A673 (cell line): ENCODE data around the gene WDR55. TPM values are rescaled to one million over a fixed set of nuclear protein-coding genes. Genes with fewer than 3 reads are reported as not detected.
A peak's percentile ranks its signal among the peaks of the same experiment; 100 is the strongest.
"Not testable (repeated sequence)": the region's sequence is repeated elsewhere in the genome, so short reads cannot be mapped to it uniquely, and the experiment has no call there.

ENCODE experiments used
- BruUV-seq: library from RNA; stranded (reverse); fragments of 400-500 nt; replicated peaks from 2 replicates; lab custom pipeline; 2021; lab: Mats Ljungman, UMichigan
- CTCF ChIA-PET: fragments of 300-600 bp; sonication (Branson Sonifier 250); formaldehyde crosslinking; loops from one replicate; lab custom pipeline; 2022; ENCODE audit warnings: antibody characterized with exemption; lab: Charles Lee
- POLR2A ChIA-PET: fragments of 300-600 bp; sonication (Branson Sonifier 250); formaldehyde crosslinking; loops from one replicate; lab custom pipeline; 2022; ENCODE audit warnings: antibody characterized with exemption; ENCODE audit not compliant: low non-redundant PET; lab: Charles Lee
- DNase-seq: peaks from one replicate; pipeline ENCODE4 v3.0.0-alpha.2; 2015; ENCODE audit warnings: low spot score
- H3K27ac ChIP-seq: fragments of 200-600 bp; sonication (generic); 2 replicates; pipeline ENCODE4 v1.5.1; 2016; ENCODE audit warnings: mixed run types, low read depth, mild to moderate bottlenecking, mixed read lengths, antibody characterized with exemption, low read length; ENCODE audit not compliant: poor library complexity, severe bottlenecking
- H3K27me3 ChIP-seq: fragments of 200-600 bp; sonication (generic); replicated peaks from 2 replicates; pipeline ENCODE4 v1.6.1; 2017; ENCODE audit warnings: mixed run types, low read depth, mild to moderate bottlenecking, mixed read lengths, antibody characterized with exemption, low read length; ENCODE audit not compliant: insufficient read depth, poor library complexity
- H3K36me3 ChIP-seq: fragments of 200-600 bp; sonication (generic); 2 replicates; pipeline ENCODE4 v1.6.1; 2016; ENCODE audit warnings: mixed run types, mild to moderate bottlenecking, mixed read lengths, antibody characterized with exemption, low read length; ENCODE audit not compliant: insufficient read depth, poor library complexity, severe bottlenecking
- H3K4me1 ChIP-seq: fragments of 200-600 bp; sonication (generic); 2 replicates; pipeline ENCODE4 v1.6.1; 2017; ENCODE audit warnings: mixed run types, mild to moderate bottlenecking, mixed read lengths, antibody characterized with exemption, low read length; ENCODE audit not compliant: insufficient read depth, poor library complexity, severe bottlenecking
- H3K4me3 ChIP-seq: fragments of 200-600 bp; sonication (generic); 2 replicates; pipeline ENCODE4 v1.5.1; 2016; ENCODE audit warnings: low read depth, mixed run types, mild to moderate bottlenecking, mixed read lengths, low read length; ENCODE audit not compliant: poor library complexity, severe bottlenecking
- H3K9me3 ChIP-seq: fragments of 200-600 bp; sonication (generic); 2 replicates; pipeline ENCODE4 v1.6.1; 2016; ENCODE audit warnings: mixed run types, low read depth, mild to moderate bottlenecking, mixed read lengths, antibody characterized with exemption, low read length; ENCODE audit not compliant: poor library complexity, severe bottlenecking
- CTCF ChIP-seq: fragments of 300-800, 200-600 bp; sonication (generic); conservative IDR thresholded peaks from 2 replicates; pipeline ENCODE4 v1.5.1; 2017; ENCODE audit warnings: low read depth, mild to moderate bottlenecking, antibody characterized with exemption, low read length, moderate library complexity, mixed read lengths
- intact Hi-C: fragments of 100-400 bp; cut with micrococcal nuclease; formaldehyde crosslinking; loops from one replicate; pipeline ENCODE4 v1.10.0; 2022; ENCODE audit not compliant: unreplicated experiment
- microRNA-seq: library from miRNA; unstranded; fragments of <30 nt; microRNA quantifications from one replicate; pipeline ENCODE4 v1.2.0, GENCODE V29; 2021
- total RNA-seq: library from RNA; stranded (reverse); gene quantifications from 2 replicates; pipeline ENCODE4 v1.2.3, GENCODE V29; 2021

WDR55 gene
- total RNA-seq, 1 experiment from 2014 or later, result 33.2 TPM

GRCh38 chr5:140721395-140721794 lies 56.7 kb downstream of the WDR55 start:
- H3K4me1 ChIP-seq, H3K36me3 ChIP-seq, H3K27me3 ChIP-seq, H3K27ac ChIP-seq, H3K9me3 ChIP-seq, BruUV-seq, intact Hi-C loops, POLR2A ChIA-PET, H3K4me3 ChIP-seq: not testable (repeated sequence)
- peak; percentile 35 for TF ChIP-seq CTCF
- DNase-seq, result peak; percentile 26
- CTCF ChIA-PET, result interaction anchor here (0.6 to 1.0 kb wide), 2 partner anchors 11 to 349 kb away, joined by 3 to 5 read pairs; no protein-coding TSS in a partner anchor

Small RNA genes lying within 50 kb of the gene (microRNA-seq; reads per million reads assigned to microRNA genes)
- not detected for gene MIR3655

Other genes starting within 250 kb of the WDR55 start
- 5.6 and 7.6 TPM in 2 replicates for gene EIF4EBP3, start 117.2 kb upstream of the WDR55 start, total RNA-seq
- gene SRA1, start 107.4 kb upstream of the WDR55 start, total RNA-seq, result 55.1 and 62.3 TPM in 2 replicates
- gene APBB3, start 100.3 kb upstream of the WDR55 start, total RNA-seq, result 27.8 and 30.2 TPM in 2 replicates
- gene SLC35A4, start 100.1 kb upstream of the WDR55 start, total RNA-seq, result 99.6 and 101 TPM in 2 replicates
- 0.41 and 0.48 TPM in 2 replicates for gene CD14, start 31.7 kb upstream of the WDR55 start, total RNA-seq
- gene TMCO6, start 25.5 kb upstream of the WDR55 start, total RNA-seq, result 24.1 and 26.5 TPM in 2 replicates
- gene NDUFA2, start 17.3 kb upstream of the WDR55 start, total RNA-seq, result 60.0 and 63.4 TPM in 2 replicates
- 116 and 120 TPM in 2 replicates for gene IK, start 17.1 kb upstream of the WDR55 start, total RNA-seq
- 2.3 and 3.0 TPM in 2 replicates for gene DND1, start 8.7 kb downstream of the WDR55 start, total RNA-seq
- gene HARS1, start 26.5 kb downstream of the WDR55 start, total RNA-seq, result 95.6 and 101 TPM in 2 replicates
- 33.0 and 33.7 TPM in 2 replicates for gene HARS2, start 26.6 kb downstream of the WDR55 start, total RNA-seq
- 64.0 and 68.0 TPM in 2 replicates for gene ZMAT2, start 35.5 kb downstream of the WDR55 start, total RNA-seq
- 0.45 and 0.96 TPM in 2 replicates for gene PCDHA1, start 121.2 kb downstream of the WDR55 start, total RNA-seq
- 0.06 and 0.15 TPM in 2 replicates for gene PCDHA2, start 129.9 kb downstream of the WDR55 start, total RNA-seq
- 2.6 and 3.2 TPM in 2 replicates for gene PCDHA3, start 136.2 kb downstream of the WDR55 start, total RNA-seq
- gene PCDHA4, start 142.2 kb downstream of the WDR55 start, total RNA-seq, result 0.39 and 0.58 TPM in 2 replicates
- gene PCDHA5, start 156.7 kb downstream of the WDR55 start, total RNA-seq, result 2.1 and 2.2 TPM in 2 replicates
- 12.6 and 12.7 TPM in 2 replicates for gene PCDHA6, start 163.1 kb downstream of the WDR55 start, total RNA-seq
- 2.6 and 3.8 TPM in 2 replicates for gene PCDHA7, start 169.4 kb downstream of the WDR55 start, total RNA-seq
- gene PCDHA8, start 176.3 kb downstream of the WDR55 start, total RNA-seq, result 1.4 and 1.5 TPM in 2 replicates
- gene PCDHA9, start 183.5 kb downstream of the WDR55 start, total RNA-seq, result 0.33 and 0.37 TPM in 2 replicates
- 11.5 and 11.6 TPM in 2 replicates for gene PCDHA10, start 191.0 kb downstream of the WDR55 start, total RNA-seq
- 11.4 and 15.5 TPM in 2 replicates for gene PCDHA11, start 204.1 kb downstream of the WDR55 start, total RNA-seq
- 10.5 and 10.7 TPM in 2 replicates for gene PCDHA12, start 210.4 kb downstream of the WDR55 start, total RNA-seq
- 5.8 and 6.2 TPM in 2 replicates for gene PCDHA13, start 217.2 kb downstream of the WDR55 start, total RNA-seq